MM.1S (cell line): ENCODE data around the gene RPS6KA2.

Source experiments
- DNase-seq: peaks from one replicate; pipeline ENCODE4 v3.0.0-alpha.2; 2015
- H2AFZ ChIP-seq: fragments of 300-600 bp; sonication (generic); 2 replicates; pipeline ENCODE4 v1.6.0; 2016; ENCODE audit warnings: antibody characterized with exemption, low read length
- H3F3A ChIP-seq: fragments of 300-600 bp; sonication (generic); 2 replicates; pipeline ENCODE4 v1.6.1; 2016; ENCODE audit warnings: mild to moderate bottlenecking, antibody characterized with exemption, low read length, moderate library complexity, mixed read lengths; ENCODE audit not compliant: insufficient read depth
- H3K27ac ChIP-seq: fragments of 300-600 bp; sonication (generic); 2 replicates; pipeline ENCODE4 v1.5.1; 2016; ENCODE audit warnings: mild to moderate bottlenecking, low read length
- H3K27me3 ChIP-seq: fragments of 300-600 bp; sonication (generic); replicated peaks from 2 replicates; pipeline ENCODE4 v1.6.0; 2016; ENCODE audit warnings: low read length; ENCODE audit not compliant: insufficient read depth
- H3K36me3 ChIP-seq: fragments of 300-600 bp; sonication (generic); replicated peaks from 2 replicates; pipeline ENCODE4 v1.6.1; 2016; ENCODE audit warnings: mild to moderate bottlenecking, low read length, mixed read lengths; ENCODE audit not compliant: insufficient read depth
- H3K4me1 ChIP-seq: fragments of 300-600 bp; sonication (generic); 2 replicates; pipeline ENCODE4 v1.6.1; 2016; ENCODE audit warnings: low read length, mixed read lengths
- H3K4me2 ChIP-seq: fragments of 300-600 bp; sonication (generic); 2 replicates; pipeline ENCODE4 v1.6.0; 2016; ENCODE audit warnings: low read depth, low read length
- H3K4me3 ChIP-seq: fragments of 300-600 bp; sonication (generic); 2 replicates; pipeline ENCODE4 v1.5.1; 2016; ENCODE audit warnings: low read length, mixed read lengths
- H3K79me2 ChIP-seq: fragments of 300-600 bp; sonication (generic); 2 replicates; pipeline ENCODE4 v1.6.1; 2016; ENCODE audit warnings: mixed run types, low read length, mixed read lengths
- H3K9ac ChIP-seq: fragments of 300-600 bp; sonication (generic); 2 replicates; pipeline ENCODE4 v1.6.1; 2016; ENCODE audit warnings: low read length, mixed read lengths
- H3K9me2 ChIP-seq: fragments of 300-600 bp; sonication (generic); replicated peaks from 2 replicates; pipeline ENCODE4 v1.6.1; 2016; ENCODE audit warnings: mild to moderate bottlenecking, low read length, mixed read lengths; ENCODE audit not compliant: insufficient read depth
- H3K9me3 ChIP-seq: fragments of 300-600 bp; sonication (generic); replicated peaks from 2 replicates; pipeline ENCODE4 v1.6.1; 2016; ENCODE audit warnings: mild to moderate bottlenecking, low read length, mixed read lengths; ENCODE audit not compliant: insufficient read depth
- H4K20me1 ChIP-seq: fragments of 300-600 bp; sonication (generic); 2 replicates; pipeline ENCODE4 v1.6.1; 2016; ENCODE audit warnings: mild to moderate bottlenecking, low read length, moderate library complexity, mixed read lengths; ENCODE audit not compliant: insufficient read depth
- CTCF ChIP-seq: fragments of 300-600 bp; sonication (generic); IDR thresholded peaks from 2 replicates; pipeline ENCODE4 v1.5.1; 2016; ENCODE audit warnings: antibody characterized with exemption, low read length, mixed read lengths
- EZH2 ChIP-seq: fragments of 300-600 bp; sonication (generic); optimal IDR thresholded peaks from 2 replicates; pipeline ENCODE3; 2017; ENCODE audit warnings: low read depth, mild to moderate bottlenecking, antibody characterized with exemption, low read length, mixed read lengths
- EZH2phosphoT487 ChIP-seq: fragments of 300-600 bp; sonication (generic); IDR thresholded peaks from 2 replicates; pipeline ENCODE4 v1.6.1; 2018; ENCODE audit warnings: antibody characterized with exemption, low read length

RPS6KA2 gene

DNA sequence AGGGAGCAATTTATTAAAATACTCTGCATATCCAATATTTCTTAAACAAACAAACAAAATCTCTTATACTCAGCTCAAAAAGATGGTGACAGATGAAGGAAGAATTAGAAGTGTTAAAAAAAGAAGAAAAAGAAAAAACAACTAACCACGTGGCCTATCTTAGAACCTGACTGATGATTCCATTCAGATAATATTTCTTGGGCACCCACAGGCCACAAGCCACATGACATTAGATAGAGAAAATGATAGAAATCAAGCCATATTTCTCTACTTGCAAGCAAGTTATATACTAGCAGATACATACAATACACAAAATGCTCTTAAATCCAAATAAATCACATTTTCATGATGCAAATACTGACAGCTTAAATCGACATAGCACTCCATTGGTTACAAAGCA is 26.1 kb downstream of the RPS6KA2 start:
- no peak overlapping the region for H3K27ac ChIP-seq
- H4K20me1 ChIP-seq, result no peaks in the 10 kb centered on the region
- no peaks in the 10 kb centered on the region for H3K79me2 ChIP-seq
- H3F3A ChIP-seq, result no peaks in the 10 kb centered on the region
- TF ChIP-seq EZH2, result no peak
- TF ChIP-seq EZH2phosphoT487, result no peak
- TF ChIP-seq CTCF, result no peak
- no peaks in the 10 kb centered on the region for H3K9me2 ChIP-seq
- no peak overlapping the region for H3K9ac ChIP-seq
- no peaks in the 10 kb centered on the region for H3K36me3 ChIP-seq
- no peak for DNase-seq
- no peaks in the 10 kb centered on the region for H3K9me3 ChIP-seq
- H3K4me1 ChIP-seq, result no peaks in the 10 kb centered on the region
- H3K27me3 ChIP-seq, result no peaks in the 10 kb centered on the region
- no peak overlapping the region for H2AFZ ChIP-seq
- H3K4me3 ChIP-seq, result no peak overlapping the region
- no peak overlapping the region for H3K4me2 ChIP-seq

DNA sequence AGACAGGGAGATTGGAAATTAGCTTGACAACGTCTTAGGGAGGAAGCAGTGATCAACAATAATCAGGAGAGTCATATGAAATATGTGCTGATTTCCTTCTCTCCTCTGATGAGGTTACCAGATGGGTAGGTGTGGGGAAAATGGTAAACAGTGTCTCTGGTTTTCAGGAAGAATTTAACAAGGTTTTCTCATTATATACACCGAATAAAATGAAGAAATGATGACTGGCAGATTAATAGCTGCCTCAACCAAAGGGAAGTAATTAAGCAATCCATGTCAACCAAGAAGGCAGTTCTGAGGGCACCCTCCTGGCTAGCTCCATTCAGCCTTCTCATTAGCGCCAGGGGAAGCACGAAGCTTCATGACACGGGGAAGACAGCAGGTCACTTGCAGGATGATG is 27.8 kb downstream of the RPS6KA2 start:
- TF ChIP-seq EZH2 (no peak), EZH2phosphoT487 (no peak), CTCF (no peak)
- H3K9ac ChIP-seq, result no peak overlapping the region

DNA sequence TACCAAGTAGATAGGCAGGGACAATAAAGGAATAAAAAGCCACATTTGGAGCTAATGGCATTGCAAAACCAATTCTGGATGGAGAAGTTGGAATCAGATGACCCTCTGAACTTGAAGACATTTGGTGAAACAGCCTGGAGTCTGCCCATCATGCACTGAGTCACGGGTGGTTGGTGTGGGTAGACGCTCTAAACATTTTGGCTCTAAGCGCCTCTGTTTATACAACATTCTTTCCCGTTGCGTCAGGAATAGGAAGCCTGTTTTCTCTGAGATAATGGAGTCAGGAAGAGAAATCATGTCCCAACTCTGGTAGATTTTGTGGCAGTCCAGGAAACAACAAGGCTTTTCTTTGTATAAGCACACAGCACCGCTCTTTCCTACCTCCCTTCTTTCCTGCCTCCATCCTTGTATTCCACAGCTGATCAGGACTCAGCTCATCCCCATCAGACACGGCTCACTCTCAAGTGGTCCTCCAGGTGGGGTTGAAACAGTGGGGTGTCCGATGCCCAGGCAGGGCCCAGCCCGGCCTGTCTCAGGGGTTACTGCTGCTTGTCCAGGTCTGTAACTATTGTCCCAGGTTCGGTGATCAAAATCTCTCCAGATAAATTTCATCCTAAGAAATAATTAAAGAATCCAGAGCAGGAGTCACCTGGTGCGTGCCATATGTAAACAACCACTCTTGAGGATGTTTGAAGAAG is 28.5 kb downstream of the RPS6KA2 start:
- TF ChIP-seq EZH2 (no peak), EZH2phosphoT487 (no peak), CTCF (no peak)
- Histone ChIP-seq H3K27ac (no peak overlapping the region), H3F3A (no peaks in the 10 kb centered on the region), H3K9me2 (no peaks in the 10 kb centered on the region), H3K9ac (no peak overlapping the region), H3K27me3 (no peaks in the 10 kb centered on the region), H4K20me1 (no peaks in the 10 kb centered on the region), H3K79me2 (no peaks in the 10 kb centered on the region), H3K4me1 (no peaks in the 10 kb centered on the region), H3K4me3 (no peak overlapping the region), H2AFZ (no peak overlapping the region), H3K4me2 (no peak overlapping the region), H3K9me3 (no peaks in the 10 kb centered on the region), H3K36me3 (no peaks in the 10 kb centered on the region)
- DNase-seq, result no peak

More for the DNA sequence above, 27.8 kb downstream of the RPS6KA2 start:
- H2AFZ ChIP-seq, result no peak overlapping the region
- H3K79me2 ChIP-seq, result no peaks in the 10 kb centered on the region
- no peaks in the 10 kb centered on the region for H3K4me1 ChIP-seq
- H3K27ac ChIP-seq, result no peak overlapping the region
- H3K9me3 ChIP-seq, result no peaks in the 10 kb centered on the region
- H3K4me2 ChIP-seq, result no peak overlapping the region
- no peaks in the 10 kb centered on the region for H4K20me1 ChIP-seq
- H3K4me3 ChIP-seq, result no peak overlapping the region
- H3K27me3 ChIP-seq, result no peaks in the 10 kb centered on the region
- H3K36me3 ChIP-seq, result no peaks in the 10 kb centered on the region
- no peak for DNase-seq
- no peaks in the 10 kb centered on the region for H3K9me2 ChIP-seq
- no peaks in the 10 kb centered on the region for H3F3A ChIP-seq
